Activated T-cell treated with anti-CD3 and anti-CD28 coated beads, Interleukin-2, amount 50 U/mL, for 72 hours (primary cell): ENCODE data around the gene EDA. TPM values are rescaled to one million over a fixed set of nuclear protein-coding genes. Genes with fewer than 3 reads are reported as not detected.

Experiments
- ATAC-seq, 2 donors: fragments of 150-1000 bp; cut with Tn5 transposase; replicated peaks in 1 of 2; 2 replicates each; pipeline ENCODE4 v1.10.0; 2021; ENCODE audit warnings: moderate library complexity in 2 of 2, mild to moderate bottlenecking in 1 of 2
- DNase-seq, 2 donors: peaks; one replicate each; pipeline ENCODE4 v3.0.0; 2021 to 2022; ENCODE audit warnings: mixed read lengths in 1 of 2
- H3K27ac Mint-ChIP-seq: one replicate; pipeline ENCODE4 v1.8.0; 2022; ENCODE audit warnings: mild to moderate bottlenecking, moderate library complexity, mixed read lengths
- H3K27me3 Mint-ChIP-seq: one replicate; pipeline ENCODE4 v1.8.0; 2022; ENCODE audit warnings: low read depth, mixed read lengths
- H3K36me3 Mint-ChIP-seq, 2 donors: one replicate each; pipeline ENCODE4 v1.8.0; 2022; ENCODE audit warnings: mixed read lengths in 2 of 2, mild to moderate bottlenecking in 1 of 2; ENCODE audit not compliant: insufficient read depth in 2 of 2
- H3K4me1 Mint-ChIP-seq: one replicate; pipeline ENCODE4 v1.8.0; 2022; ENCODE audit warnings: low read depth, mixed read lengths
- H3K4me3 Mint-ChIP-seq, 2 donors: one replicate each; pipeline ENCODE4 v1.8.0; 2022; ENCODE audit warnings: mild to moderate bottlenecking in 2 of 2, mixed read lengths in 2 of 2, moderate library complexity in 2 of 2
- H3K9me3 Mint-ChIP-seq, 2 donors: one replicate each; pipeline ENCODE4 v1.8.0; 2022; ENCODE audit warnings: mixed read lengths in 2 of 2
- total RNA-seq, 2 donors: library from RNA; stranded (reverse); gene quantifications; one replicate each; pipeline ENCODE4 v1.2.3, GENCODE V29; 2022

The EDA gene
- total RNA-seq, 2 donors from 2014 or later: 2.2 to 4.3 TPM

DNA sequence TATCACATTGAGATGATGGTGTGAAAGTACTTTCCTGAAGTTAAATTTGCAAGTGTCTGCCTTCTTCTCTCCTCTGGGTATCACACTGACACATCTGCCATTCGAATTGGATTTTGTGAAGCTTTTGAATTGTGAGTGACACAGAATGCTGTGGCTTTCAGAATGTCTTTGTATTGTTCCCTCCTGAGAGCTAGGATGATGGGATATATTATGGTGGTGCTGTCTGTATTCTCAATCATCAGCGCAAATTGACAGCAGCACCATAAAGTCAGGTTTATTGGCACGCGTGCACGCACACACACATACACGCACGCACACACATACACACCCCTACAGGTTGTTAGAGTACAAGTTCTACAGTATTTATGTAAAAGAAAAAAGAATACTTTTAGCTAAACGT, 290.5 kb downstream of the EDA start:
- peaks cover 23% of the 10 kb centered on the region for H3K27me3 Mint-ChIP-seq
- no peak for DNase-seq
- peaks cover 0 to 3% of the 10 kb centered on the region in 2 donors for H3K36me3 Mint-ChIP-seq
- no peak overlapping the region for H3K27ac Mint-ChIP-seq
- no peak for ATAC-seq
- H3K4me3 Mint-ChIP-seq: no peak overlapping the region
- H3K9me3 Mint-ChIP-seq: no peaks in the 10 kb centered on the region
- no peaks in the 10 kb centered on the region for H3K4me1 Mint-ChIP-seq

DNA sequence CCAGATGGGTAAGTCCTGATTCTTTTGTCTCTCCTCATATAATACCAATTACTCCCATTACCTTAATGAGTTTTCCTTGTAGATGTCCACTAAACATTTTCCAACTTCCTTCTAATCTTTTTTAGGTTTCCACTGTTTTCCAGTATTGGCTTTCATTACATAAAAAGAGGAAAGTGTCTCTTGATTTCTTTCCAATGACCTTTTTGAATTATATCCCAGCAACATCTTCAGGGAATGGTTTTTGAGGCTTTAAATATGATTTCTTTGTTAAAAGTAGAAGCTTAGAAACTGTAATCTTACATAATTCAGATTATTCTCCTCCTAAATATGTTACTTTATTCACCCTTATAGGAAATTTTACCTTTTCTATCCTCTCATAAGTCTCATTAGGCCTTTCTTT, 298.9 kb downstream of the EDA start:
- Mint-ChIP-seq H3K9me3 (no peaks in the 10 kb centered on the region), H3K36me3 (peaks cover 0 to 2% of the 10 kb centered on the region in 2 donors), H3K4me3 (no peak overlapping the region), H3K27me3 (no peaks in the 10 kb centered on the region), H3K4me1 (no peaks in the 10 kb centered on the region), H3K27ac (no peak overlapping the region)
- DNase-seq: no peak
- no peak for ATAC-seq

- Mint-ChIP-seq H3K4me3 (no peak overlapping the region), H3K27ac (no peak overlapping the region), H3K27me3 (no peaks in the 10 kb centered on the region), H3K9me3 (peaks cover 0 to 1% of the 10 kb centered on the region in 2 donors), H3K4me1 (no peaks in the 10 kb centered on the region), H3K36me3 (peaks cover 1 to 4% of the 10 kb centered on the region in 2 donors)
- DNase-seq (no peak), ATAC-seq (no peak)
Measured at GRCh38 chrX:69919749-69920148, 303.8 kb downstream of the EDA start.

- Mint-ChIP-seq H3K36me3 (peaks cover 0 to 4% of the 10 kb centered on the region in 2 donors), H3K9me3 (peaks cover 0 to 7% of the 10 kb centered on the region in 2 donors), H3K27me3 (peaks cover 8% of the 10 kb centered on the region), H3K27ac (no peak overlapping the region), H3K4me3 (no peak overlapping the region), H3K4me1 (no peaks in the 10 kb centered on the region)
- ATAC-seq: no peak
- DNase-seq: no peak
Measured at GRCh38 chrX:69932323-69932722, 316.4 kb downstream of the EDA start.

DNA sequence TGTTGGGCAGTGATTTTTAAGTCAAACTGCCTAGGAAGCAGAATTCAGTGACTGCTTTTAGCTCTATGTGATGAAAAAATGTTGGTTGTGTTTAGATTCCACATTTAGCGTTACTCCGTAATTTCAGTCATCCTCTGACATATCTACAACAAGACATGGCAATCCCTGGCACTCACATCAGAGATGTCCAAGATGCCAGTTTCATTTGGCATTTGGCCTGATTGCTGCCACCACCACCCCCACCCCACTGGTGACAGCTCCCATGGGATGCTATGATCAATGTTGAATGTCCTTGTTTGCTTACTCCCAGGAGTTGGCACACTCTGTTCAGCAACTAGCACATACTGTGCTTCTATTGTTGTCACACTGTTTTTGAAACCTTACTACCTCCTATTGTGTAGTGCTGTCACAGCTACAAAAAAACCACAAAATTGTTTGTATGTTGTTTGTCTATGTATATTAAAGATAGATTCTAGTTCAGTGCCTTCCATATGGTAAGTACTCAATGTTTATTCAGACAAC, 332.4 kb downstream of the EDA start:
- no peak for DNase-seq
- no peak for ATAC-seq
- Mint-ChIP-seq H3K27ac (no peak overlapping the region), H3K36me3 (peaks cover 0 to 3% of the 10 kb centered on the region in 2 donors), H3K9me3 (peaks cover 0 to 2% of the 10 kb centered on the region in 2 donors), H3K27me3 (peaks cover 16% of the 10 kb centered on the region), H3K4me3 (no peak overlapping the region), H3K4me1 (no peaks in the 10 kb centered on the region)

DNA sequence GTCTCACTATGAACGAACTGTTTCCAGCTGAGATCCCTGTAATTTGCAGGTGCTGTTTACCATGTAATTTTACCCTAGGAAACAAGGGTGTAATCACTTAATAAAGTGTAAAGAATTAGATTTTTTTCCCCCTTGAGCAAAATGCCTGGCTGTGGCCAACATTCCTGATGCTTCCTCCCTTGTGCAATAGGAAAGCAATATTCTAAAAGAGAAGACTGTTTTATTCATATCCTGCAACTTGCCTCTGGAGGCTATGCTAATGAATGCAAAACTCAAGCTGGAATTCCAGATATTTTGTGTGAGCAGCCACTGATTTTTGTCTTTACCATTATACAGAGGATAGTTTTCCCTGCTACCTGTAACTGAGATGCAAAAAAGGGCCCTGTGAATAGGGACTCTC, 335.8 kb downstream of the EDA start:
- peaks cover 1% of the 10 kb centered on the region for H3K27me3 Mint-ChIP-seq
- no peaks in the 10 kb centered on the region for H3K36me3 Mint-ChIP-seq
- no peaks in the 10 kb centered on the region for H3K4me1 Mint-ChIP-seq
- H3K27ac Mint-ChIP-seq: no peak overlapping the region
- H3K9me3 Mint-ChIP-seq: peaks cover 0 to 2% of the 10 kb centered on the region in 2 donors
- ATAC-seq: no peak
- no peak for DNase-seq
- H3K4me3 Mint-ChIP-seq: no peak overlapping the region

DNA sequence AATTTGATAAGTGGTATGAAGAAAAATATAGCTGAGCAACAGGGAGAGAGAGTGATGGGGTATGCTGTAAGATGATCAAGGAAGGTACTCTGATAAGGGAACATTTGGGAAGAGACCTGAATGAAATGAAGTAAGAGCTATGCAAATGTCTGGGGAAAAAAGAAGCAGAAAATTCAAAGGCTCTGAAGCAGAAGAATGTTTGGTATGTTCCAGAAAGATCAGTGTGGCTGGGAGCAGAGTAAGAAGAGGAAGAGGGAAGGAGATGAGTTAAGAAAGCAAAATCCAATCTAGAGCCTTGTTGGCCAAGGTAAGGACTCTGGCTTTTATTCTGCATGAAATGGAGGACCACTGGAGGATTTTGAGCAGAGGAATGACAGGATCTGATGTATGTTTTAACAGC, 343.8 kb downstream of the EDA start:
- Mint-ChIP-seq H3K36me3 (peaks cover 0 to 2% of the 10 kb centered on the region in 2 donors), H3K27ac (no peak overlapping the region), H3K27me3 (peaks cover under 1% of the 10 kb centered on the region), H3K4me3 (no peak overlapping the region), H3K4me1 (peaks cover 7% of the 10 kb centered on the region), H3K9me3 (no peaks in the 10 kb centered on the region)
- DNase-seq: no peak
- ATAC-seq: no peak

DNA sequence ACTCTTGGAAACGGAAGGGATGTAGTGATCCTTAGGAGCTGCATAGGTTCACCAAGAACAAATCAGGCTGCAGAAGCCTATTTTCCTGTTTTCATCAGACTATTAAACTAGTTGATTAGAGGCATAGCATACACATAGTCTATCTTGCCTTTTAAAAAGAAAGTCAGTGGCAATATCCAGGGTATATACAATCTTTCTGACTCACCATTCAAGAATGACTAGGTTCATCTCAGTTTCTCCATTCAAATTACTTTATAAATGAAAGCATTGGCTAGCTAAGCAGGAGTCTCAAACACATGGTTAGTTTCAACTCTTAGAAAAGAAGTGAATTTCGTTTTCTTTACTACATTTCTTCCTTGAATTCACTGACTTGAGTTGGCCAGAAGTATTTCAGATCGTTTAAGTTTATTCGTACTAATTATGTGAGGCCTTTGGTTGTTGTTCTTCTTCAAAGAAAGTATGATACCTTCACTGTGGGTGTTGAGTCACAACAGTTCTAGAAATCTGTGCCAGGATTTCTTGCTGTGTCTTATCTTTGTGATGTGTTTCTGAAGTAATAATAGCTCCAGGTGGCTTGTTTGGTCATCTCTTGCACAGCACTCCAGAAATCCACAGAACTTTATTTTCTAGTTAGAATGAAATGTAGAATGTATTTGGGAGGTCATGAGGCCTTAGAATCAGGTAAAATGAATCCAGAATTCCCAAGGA, 345.6 kb downstream of the EDA start:
- DNase-seq (no peak), ATAC-seq (peak; percentile 65 to 72)
- Mint-ChIP-seq H3K4me3 (no peak overlapping the region), H3K4me1 (peaks cover 7% of the 10 kb centered on the region), H3K27me3 (peaks cover 8% of the 10 kb centered on the region), H3K9me3 (no peaks in the 10 kb centered on the region), H3K27ac (no peak overlapping the region), H3K36me3 (peaks cover 0 to 2% of the 10 kb centered on the region in 2 donors)

DNA sequence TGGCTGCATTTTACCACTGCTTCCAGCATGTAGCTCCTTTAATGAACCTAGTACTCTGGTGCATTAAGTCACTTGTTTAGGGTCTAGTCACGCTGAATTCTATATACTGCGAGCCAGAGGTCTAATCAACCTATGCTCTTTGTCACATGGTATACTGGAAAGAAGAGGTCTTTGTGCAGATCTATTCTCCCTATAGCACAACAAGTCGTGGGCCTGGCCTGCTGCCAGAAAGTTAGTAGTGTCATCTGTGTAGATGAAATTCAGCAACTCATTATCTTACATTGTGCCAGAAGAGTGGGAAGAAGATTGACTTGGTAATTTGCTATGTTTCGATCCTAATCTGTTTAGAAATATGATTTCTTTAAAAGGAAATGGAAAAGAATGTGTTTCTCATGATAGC, 353.0 kb downstream of the EDA start:
- H3K36me3 Mint-ChIP-seq: no peaks in the 10 kb centered on the region
- H3K4me1 Mint-ChIP-seq: no peaks in the 10 kb centered on the region
- peaks cover 0 to 1% of the 10 kb centered on the region in 2 donors for H3K9me3 Mint-ChIP-seq
- no peak overlapping the region for H3K27ac Mint-ChIP-seq
- DNase-seq (no peak), ATAC-seq (no peak)
- H3K4me3 Mint-ChIP-seq: no peak overlapping the region
- H3K27me3 Mint-ChIP-seq: peaks cover 21% of the 10 kb centered on the region

- Mint-ChIP-seq H3K4me3 (no peak overlapping the region), H3K27me3 (peaks cover 21% of the 10 kb centered on the region), H3K4me1 (no peaks in the 10 kb centered on the region), H3K36me3 (no peaks in the 10 kb centered on the region), H3K9me3 (peaks cover 0 to 1% of the 10 kb centered on the region in 2 donors), H3K27ac (no peak overlapping the region)
- no peak for DNase-seq
- no peak for ATAC-seq
Measured at GRCh38 chrX:69969460-69969859, 353.5 kb downstream of the EDA start.

- Mint-ChIP-seq H3K36me3 (no peaks in the 10 kb centered on the region), H3K9me3 (no peaks in the 10 kb centered on the region), H3K4me1 (no peaks in the 10 kb centered on the region), H3K27ac (no peak overlapping the region), H3K27me3 (peaks cover 16% of the 10 kb centered on the region), H3K4me3 (no peak overlapping the region)
- DNase-seq (no peak), ATAC-seq (no peak)
Measured at GRCh38 chrX:69987691-69988090, 371.8 kb downstream of the EDA start.

DNA sequence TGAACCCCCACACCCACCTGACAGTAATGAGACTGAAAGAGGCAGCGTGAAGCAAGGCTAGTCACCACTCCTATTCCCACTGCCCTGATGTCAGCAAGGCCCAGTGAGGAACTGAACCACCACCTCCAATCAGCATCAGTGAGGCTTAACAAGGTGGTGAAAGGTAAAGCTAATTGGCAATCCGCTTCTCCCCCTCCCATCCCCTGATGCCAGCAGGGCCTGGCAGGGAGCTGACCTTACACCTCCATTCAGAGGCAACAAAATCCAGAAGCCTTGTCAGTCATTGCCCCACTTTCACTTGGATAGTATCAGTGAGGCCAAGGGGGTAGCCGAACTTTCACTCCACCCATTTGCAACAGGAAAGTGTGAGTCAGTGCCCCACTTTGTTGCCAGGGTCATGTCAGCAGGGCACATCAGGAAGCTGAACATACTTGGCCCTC, 373.1 kb downstream of the EDA start:
- DNase-seq (peak; percentile 6 to 7), ATAC-seq (peak; percentile 49 to 51)
- Mint-ChIP-seq H3K9me3 (no peaks in the 10 kb centered on the region), H3K4me3 (no peak overlapping the region), H3K4me1 (no peaks in the 10 kb centered on the region), H3K27ac (no peak overlapping the region), H3K36me3 (no peaks in the 10 kb centered on the region), H3K27me3 (peaks cover 21% of the 10 kb centered on the region)

GRCh38 chrX:69991685-69992084, 375.8 kb downstream of the EDA start:
- Mint-ChIP-seq H3K9me3 (no peaks in the 10 kb centered on the region), H3K4me3 (no peak overlapping the region), H3K36me3 (no peaks in the 10 kb centered on the region), H3K4me1 (no peaks in the 10 kb centered on the region), H3K27ac (no peak overlapping the region), H3K27me3 (peaks cover 37% of the 10 kb centered on the region)
- ATAC-seq (no peak), DNase-seq (no peak)

- Mint-ChIP-seq H3K4me3 (no peak overlapping the region), H3K27ac (no peak overlapping the region), H3K4me1 (no peaks in the 10 kb centered on the region), H3K27me3 (peaks cover 42% of the 10 kb centered on the region), H3K9me3 (no peaks in the 10 kb centered on the region), H3K36me3 (no peaks in the 10 kb centered on the region)
- peak in 1 of 2 donors; percentile 53 for ATAC-seq
- DNase-seq: no peak
Measured at GRCh38 chrX:69993494-69993893, 377.6 kb downstream of the EDA start.
